ENCODE measurements around the gene ENOX1. TPM values are rescaled to one million over a fixed set of nuclear protein-coding genes. Genes with fewer than 3 reads are reported as not detected.

The ENOX1 gene
- total and polyA plus RNA-seq, 9 of the 15 experiments (the other 6 are each of a cell fraction or from before 2014, with no cell fraction given) = not detected

DNA sequence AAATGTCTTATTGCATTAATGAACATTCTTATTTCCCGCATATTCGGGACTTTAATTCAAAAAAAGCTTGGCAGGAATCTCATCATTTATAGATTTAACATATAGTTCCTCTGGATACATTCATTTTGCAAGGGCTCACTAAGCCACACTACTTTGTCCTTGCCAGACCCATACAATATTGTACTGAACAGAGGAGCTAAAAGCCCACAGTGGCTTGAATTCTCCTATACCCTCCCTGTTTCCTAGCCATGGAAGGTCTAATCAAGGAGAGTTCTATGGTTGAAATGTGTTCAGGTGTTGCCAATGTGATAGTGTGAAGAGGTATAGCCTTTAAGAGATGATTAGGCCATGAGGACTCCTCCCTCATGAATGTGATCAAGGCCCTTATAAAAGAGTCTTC lies 298.9 kb downstream of the ENOX1 start:
- no peak for ATAC-seq
- ChIA-PET POLR2A (interaction anchor here (0.5 kb wide), 1 partner anchor 44 kb away, joined by 4 read pairs; no protein-coding TSS in a partner anchor), CTCF (ENCODE audit: low intra/inter-chr PET ratio) (no interaction called here)
- in situ Hi-C loops (cut with MboI) = no loop called here
- Histone ChIP-seq H3K27ac (ENCODE audit: extremely low read depth, low read depth, low read length) (no peak overlapping the region), H3K9ac (ENCODE audit: insufficient read depth in 1 of 2, low read depth in 2 of 2, low read length in 2 of 2) (no peak overlapping the region), H3K27me3 (ENCODE audit: control insufficient read depth in 2 of 2, insufficient read depth in 2 of 2, low read length in 2 of 2) (no peaks in the 10 kb centered on the region), H3K79me2 (ENCODE audit: control insufficient read depth, insufficient read depth, low read length) (no peaks in the 10 kb centered on the region), H2AFZ (ENCODE audit: low read depth, low read length) (no peak overlapping the region), H3K9me3 (replicated peaks; ENCODE audit: control insufficient read depth, insufficient read depth, low read depth, low read length) (no peaks in the 10 kb centered on the region), H3K4me1 (replicated peaks in 1 of 2; ENCODE audit: control insufficient read depth in 2 of 2, insufficient read depth in 2 of 2, low read length in 2 of 2) (no peaks in the 10 kb centered on the region), H3K36me3 (ENCODE audit: control insufficient read depth, insufficient read depth, low read length) (no peaks in the 10 kb centered on the region), H3K9me1 (ENCODE audit: control insufficient read depth, insufficient read depth, low read length) (no peaks in the 10 kb centered on the region), H4K20me1 (replicated peaks; ENCODE audit: control insufficient read depth, insufficient read depth, low read length) (no peaks in the 10 kb centered on the region), H3K4me2 (ENCODE audit: insufficient read depth, low read length) (no peak overlapping the region), H3K4me3 (no peak overlapping the region)
- no peak for DNase-seq (ENCODE audit: extremely low read depth in 1 of 4, low spot score in 3 of 4)
- no peak for FAIRE-seq
- WGBS (ENCODE audit: insufficient coverage, low coverage, missing lambda C conversion rate) = 0% methylated on average over 2 of the region's 2 CpGs
- intact Hi-C loops (cut with micrococcal nuclease) = no loop called here
- no peak for TF ChIP-seq GATAD2A (IDR thresholded peaks at IDR 0.05)
- TF ChIP-seq, protein P1, sequence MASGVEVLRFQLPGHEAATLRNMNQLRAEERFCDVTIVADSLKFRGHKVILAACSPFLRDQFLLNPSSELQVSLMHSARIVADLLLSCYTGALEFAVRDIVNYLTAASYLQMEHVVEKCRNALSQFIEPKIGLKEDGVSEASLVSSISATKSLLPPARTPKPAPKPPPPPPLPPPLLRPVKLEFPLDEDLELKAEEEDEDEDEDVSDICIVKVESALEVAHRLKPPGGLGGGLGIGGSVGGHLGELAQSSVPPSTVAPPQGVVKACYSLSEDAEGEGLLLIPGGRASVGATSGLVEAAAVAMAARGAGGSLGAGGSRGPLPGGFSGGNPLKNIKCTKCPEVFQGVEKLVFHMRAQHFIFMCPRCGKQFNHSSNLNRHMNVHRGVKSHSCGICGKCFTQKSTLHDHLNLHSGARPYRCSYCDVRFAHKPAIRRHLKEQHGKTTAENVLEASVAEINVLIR (CRISPR knock-in tag; IDR thresholded peaks at IDR 0.05) = no peak
- TF ChIP-seq ZBTB1 (CRISPR knock-in tag; IDR thresholded peaks at IDR 0.05; ENCODE audit: borderline replicate concordance, low read depth) = no peak
- TF ChIP-seq SAFB (IDR thresholded peaks at IDR 0.05; ENCODE audit: borderline replicate concordance, low read depth, low read length) = no peak
- no peak for TF ChIP-seq HMGN3 (IDR thresholded peaks at IDR 0.05; ENCODE audit: borderline replicate concordance, extremely low read depth, insufficient read length, low read depth, low read length)
- no peak for TF ChIP-seq XRCC4 (IDR thresholded peaks at IDR 0.05; ENCODE audit: extremely low read depth, insufficient read depth, insufficient read length)
- TF ChIP-seq ZNF143 (CRISPR knock-in tag; IDR thresholded peaks at IDR 0.05) = no peak
- TF ChIP-seq ZNF174 (CRISPR knock-in tag; IDR thresholded peaks at IDR 0.05) = no peak
- TF ChIP-seq PHB2 (IDR thresholded peaks at IDR 0.05; ENCODE audit: low read depth) = no peak
- TF ChIP-seq, protein P2, sequence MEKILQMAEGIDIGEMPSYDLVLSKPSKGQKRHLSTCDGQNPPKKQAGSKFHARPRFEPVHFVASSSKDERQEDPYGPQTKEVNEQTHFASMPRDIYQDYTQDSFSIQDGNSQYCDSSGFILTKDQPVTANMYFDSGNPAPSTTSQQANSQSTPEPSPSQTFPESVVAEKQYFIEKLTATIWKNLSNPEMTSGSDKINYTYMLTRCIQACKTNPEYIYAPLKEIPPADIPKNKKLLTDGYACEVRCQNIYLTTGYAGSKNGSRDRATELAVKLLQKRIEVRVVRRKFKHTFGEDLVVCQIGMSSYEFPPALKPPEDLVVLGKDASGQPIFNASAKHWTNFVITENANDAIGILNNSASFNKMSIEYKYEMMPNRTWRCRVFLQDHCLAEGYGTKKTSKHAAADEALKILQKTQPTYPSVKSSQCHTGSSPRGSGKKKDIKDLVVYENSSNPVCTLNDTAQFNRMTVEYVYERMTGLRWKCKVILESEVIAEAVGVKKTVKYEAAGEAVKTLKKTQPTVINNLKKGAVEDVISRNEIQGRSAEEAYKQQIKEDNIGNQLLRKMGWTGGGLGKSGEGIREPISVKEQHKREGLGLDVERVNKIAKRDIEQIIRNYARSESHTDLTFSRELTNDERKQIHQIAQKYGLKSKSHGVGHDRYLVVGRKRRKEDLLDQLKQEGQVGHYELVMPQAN (IDR thresholded peaks at IDR 0.05; ENCODE audit: borderline replicate concordance) = no peak
- no TSS peak for BruUV-seq (replicated peaks)
